Inflammatory macrophage (primary cell): ENCODE data around the gene NEK7.
"Not testable (repeated sequence)": the region's sequence is repeated elsewhere in the genome, so short reads cannot be mapped to it uniquely, and the experiment has no call there.

ENCODE experiments used
- DNase-seq, 2 donors: peaks; one replicate each; pipeline ENCODE4 v3.0.0-alpha.2; 2020 to 2022
- total RNA-seq, 18 experiments: gene quantifications; one replicate each; lab custom pipeline; 2026; ENCODE audit warnings: mixed read lengths in 6 of 18, inconsistent platforms in 2 of 18; lab: John Stamatoyannopoulos, UW

Gene NEK7
- total RNA-seq: 54.1 to 144 (median 114) reads per million in 18 experiments

GRCh38 chr1:198156745-198157240 lies at the start of gene NEK7:
Gene NEK7 (plus strand): TSS chr1:198156998. CDS start chr1:198232581, 75,583 bp downstream.
- DNase-seq: peak; percentile 79 to 89

- no peak for DNase-seq
Observed at GRCh38 chr1:198107091-198107501, 49.7 kb upstream of the NEK7 start.

GRCh38 chr1:198108636-198109370 lies 48.0 kb upstream of the NEK7 start:
- DNase-seq: no peak

- DNase-seq: no peak
Observed at GRCh38 chr1:198109371-198109715, 47.5 kb upstream of the NEK7 start.

- no peak for DNase-seq
Observed at GRCh38 chr1:198113342-198113750, 43.5 kb upstream of the NEK7 start.

DNA sequence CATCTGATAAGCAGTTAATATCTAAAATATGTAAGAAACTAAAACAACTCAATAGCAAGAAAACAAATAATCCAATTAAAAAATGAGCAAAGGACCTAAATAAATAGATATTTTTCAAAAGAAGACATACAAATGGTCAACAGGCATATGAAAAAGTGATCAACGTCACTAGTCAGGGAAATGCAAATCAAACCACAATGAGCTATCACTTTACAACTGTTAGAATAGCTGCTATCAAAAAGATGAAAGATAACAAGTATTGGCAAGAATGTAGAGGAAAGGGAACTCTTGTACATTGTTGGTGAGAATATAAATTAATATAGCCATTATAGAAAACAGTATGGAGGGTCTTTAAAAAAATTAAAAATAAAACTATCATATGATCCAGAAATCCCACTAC lies 40.7 kb upstream of the NEK7 start:
- DNase-seq: no peak

GRCh38 chr1:198116469-198116868 lies 40.3 kb upstream of the NEK7 start:
- DNase-seq: no peak

- no peak for DNase-seq
Observed at GRCh38 chr1:198117267-198117666, 39.5 kb upstream of the NEK7 start.

GRCh38 chr1:198118134-198118533 lies 38.7 kb upstream of the NEK7 start:
- DNase-seq: no peak

DNA sequence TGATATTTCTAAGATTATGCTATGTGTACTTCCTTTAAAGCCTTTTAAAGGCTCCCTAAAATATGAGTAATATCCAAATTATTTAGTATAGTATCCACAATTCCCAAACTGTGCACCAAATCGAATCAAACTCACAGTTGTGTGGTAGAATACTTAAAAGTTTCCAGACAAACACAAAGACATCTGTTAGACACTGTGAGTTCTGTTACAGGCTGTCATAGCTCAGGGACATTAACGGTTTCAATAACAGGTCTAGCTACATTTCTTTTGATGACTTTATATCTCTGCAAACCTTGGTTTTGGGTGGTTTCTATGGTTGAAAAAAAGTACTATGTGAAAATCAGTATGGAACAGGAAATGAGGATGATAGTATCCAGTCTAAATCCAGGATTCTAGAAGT lies 36.9 kb upstream of the NEK7 start:
- no peak for DNase-seq

DNA sequence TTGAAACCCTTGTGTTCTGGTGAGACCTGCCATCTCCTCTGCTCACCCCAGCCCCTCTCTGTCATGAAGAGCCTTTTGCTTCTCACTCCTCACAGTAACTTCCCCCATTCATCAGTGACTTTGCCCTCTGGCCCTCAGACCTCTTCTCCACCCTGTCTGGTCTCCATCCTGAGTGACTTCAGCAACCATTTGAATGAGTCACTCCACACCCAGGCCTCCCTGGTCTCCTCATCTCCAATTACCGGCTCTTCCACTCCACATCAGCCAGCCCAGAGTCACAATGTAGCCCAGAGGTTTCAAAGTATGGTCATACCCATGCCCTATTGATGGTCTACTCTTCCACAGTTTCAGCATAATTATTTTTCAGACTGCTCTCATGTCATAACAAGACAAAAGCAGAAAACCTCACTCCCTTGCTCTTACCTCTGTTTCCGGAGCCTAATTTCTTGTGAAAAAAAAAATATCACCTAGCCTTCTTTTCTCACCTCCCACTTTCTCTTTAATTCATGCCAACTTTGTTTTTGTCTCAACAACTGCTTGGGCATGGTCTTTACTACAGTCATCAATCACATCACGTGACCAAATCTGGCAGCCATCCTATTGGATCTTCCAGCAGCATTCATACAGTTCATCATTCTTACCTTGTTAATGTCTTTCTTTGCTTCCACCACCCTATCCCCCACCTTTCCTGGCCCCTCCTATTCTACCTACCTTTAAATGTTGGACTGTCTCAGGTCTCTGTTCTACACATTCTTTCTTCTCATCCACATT lies 35.6 kb upstream of the NEK7 start:
- DNase-seq: no peak

DNA sequence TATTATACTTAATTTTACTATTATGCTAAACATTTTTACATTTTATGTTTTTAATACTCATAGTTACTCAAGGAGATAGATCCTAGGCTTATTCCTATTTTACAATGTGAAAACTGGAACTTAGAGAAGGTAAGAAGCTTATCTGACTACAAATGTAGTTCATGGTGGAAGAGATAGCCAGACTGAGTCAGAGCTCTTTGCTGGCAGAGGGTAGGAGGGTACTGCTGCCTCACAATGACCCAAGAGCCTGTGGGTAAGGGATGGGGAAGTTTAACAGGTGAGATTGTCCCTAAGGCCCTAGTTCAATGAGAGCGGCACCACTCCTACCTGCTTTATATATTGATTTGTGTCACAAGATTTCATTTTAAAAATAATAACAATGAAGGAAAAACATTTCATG lies 34.1 kb upstream of the NEK7 start:
- no peak for DNase-seq

GRCh38 chr1:198123133-198123532 lies 33.7 kb upstream of the NEK7 start:
- no peak for DNase-seq

- no peak for DNase-seq
Observed at GRCh38 chr1:198124673-198125072, 32.1 kb upstream of the NEK7 start.

- no peak for DNase-seq
Observed at GRCh38 chr1:198125995-198126735, 30.6 kb upstream of the NEK7 start.

- DNase-seq: peak; percentile 27 to 55
Observed at GRCh38 chr1:198128533-198128932, 28.3 kb upstream of the NEK7 start.

DNA sequence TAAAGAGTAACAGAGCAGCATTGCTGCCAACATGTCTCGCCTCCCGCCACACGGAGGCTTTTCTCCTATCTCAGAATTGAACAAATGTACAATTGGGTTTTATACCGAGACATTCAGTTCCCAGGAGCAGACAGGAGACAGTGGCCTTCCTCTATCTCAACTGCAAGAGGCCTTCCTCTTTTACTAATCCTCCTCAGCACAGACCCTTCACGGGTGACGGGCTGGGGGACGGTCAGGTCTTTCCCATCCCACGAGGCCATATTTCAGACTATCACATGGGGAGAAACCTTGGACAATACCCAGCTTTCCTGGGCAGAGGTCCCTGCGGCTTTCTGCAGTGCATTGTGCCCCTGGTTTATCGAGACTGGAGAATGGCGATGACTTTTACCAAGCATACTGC lies 26.7 kb upstream of the NEK7 start:
- not testable (repeated sequence) for DNase-seq

- no peak for DNase-seq
Observed at GRCh38 chr1:198132060-198132781, 24.6 kb upstream of the NEK7 start.

DNA sequence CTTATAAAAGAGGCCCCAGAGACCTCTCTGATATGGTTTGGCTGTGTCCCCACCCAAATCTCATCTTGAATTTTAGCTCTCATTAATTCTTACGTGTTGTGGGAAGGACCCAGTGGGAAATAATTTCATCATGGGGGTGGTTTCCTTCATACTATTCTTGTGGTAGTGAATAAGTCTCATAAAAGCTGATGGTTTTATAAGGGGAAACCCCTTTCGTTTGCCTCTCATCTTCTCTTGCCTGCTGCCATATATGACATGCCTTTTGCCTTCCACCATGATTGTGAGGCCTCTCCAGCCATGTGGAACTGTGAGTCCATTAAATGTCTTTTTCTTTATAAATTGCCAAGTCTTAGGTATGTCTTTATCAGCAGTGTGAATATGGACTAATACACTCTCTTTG lies 22.5 kb upstream of the NEK7 start:
- no peak for DNase-seq

DNA sequence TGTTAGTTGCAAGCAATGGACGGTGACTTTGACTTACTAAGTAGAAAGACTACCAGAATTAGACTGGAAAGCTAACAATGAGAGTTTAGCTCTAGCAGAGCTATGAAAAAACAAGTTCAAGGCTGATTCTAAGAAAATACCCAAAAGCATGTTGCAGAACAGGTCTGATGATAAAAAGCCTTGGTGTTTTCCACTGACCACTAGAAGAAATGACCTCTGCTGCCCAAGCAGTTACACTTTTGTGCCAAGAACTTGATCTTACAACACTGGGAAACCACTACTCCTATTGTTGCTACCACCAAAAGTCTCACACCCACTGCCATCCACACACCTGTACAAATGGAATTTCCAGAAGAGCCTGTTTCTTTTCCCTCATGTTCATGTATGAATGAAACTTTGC lies 21.4 kb upstream of the NEK7 start:
- DNase-seq: no peak

- no peak for DNase-seq
Observed at GRCh38 chr1:198141668-198142351, 15.0 kb upstream of the NEK7 start.

DNA sequence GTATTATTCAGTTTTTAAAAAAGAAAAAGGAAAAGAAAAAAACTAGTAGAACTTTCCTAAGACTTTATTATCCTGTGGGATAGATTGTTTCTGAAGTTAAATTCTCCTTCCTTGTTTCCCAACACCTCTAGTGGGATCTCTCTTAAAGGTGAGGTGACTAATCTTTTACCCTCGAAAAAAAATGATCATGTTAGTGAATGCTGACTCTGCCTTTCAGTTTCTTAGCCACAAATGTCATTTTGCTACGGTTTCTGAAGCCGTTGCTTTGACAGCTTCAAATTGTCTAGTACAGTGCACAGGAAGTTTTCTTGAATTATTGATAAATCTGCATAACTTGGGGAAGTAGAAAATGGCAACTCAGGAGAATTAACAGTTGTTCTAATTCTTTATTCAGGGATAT lies 13.0 kb upstream of the NEK7 start:
- no peak for DNase-seq
